ENCODE data around the gene DRC7. TPM values are rescaled to one million over a fixed set of nuclear protein-coding genes. Genes with fewer than 3 reads are reported as not detected.
A peak's percentile ranks its signal among the peaks of the same experiment; 100 is the strongest.

The DRC7 gene
- total and polyA plus RNA-seq, 9 of the 15 experiments (the other 6 are each of a cell fraction or from before 2014, with no cell fraction given) = 0.04 to 0.33 (median 0.12) TPM; not detected in 3

DNA sequence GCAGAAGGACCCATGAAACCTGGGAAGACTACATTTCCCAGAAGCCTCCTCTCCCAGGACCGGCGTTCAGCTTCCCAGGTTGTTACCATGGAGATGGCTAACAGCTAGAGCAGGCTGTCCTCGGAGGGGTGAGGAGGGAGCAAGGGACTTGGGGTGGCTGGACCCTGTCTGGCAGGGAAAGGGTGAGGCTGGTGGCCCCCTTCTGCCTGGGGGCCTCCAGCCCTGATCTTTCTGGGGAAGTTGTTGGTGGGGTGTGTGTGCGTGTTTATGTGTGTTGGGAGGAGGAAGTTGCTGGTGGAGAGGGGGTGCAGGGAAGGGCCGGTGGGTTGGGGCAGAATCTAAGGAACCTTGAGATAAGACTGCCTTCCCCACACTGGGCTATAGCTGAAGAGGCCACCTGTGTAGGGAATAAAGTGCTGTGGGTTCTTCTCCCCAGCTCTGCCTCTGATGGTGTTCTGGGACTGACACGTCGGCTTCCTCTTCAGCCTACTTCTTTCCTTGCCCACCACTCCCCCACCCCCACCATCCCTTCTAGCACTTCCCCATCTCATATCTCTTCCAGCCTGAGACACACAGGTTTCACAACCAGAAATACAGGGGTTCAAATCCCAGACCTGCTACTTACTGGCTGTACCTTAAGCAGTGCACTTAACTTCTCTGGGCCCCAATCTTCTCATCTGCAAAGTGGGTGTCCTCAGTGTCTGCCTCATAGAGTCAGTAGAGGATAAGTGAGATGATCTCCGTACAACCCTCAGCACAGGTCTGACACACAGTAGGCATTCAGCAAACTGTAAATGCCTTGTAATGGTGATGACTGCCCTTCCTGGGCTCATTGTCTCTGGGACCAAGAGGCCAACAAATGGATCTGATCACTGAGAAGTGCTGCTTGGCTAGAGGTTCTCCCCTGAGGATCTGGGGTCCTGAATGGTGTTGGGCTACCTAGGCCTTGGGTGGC lies at the start of gene DRC7 (continued):
- TF ChIP-seq, protein P1, sequence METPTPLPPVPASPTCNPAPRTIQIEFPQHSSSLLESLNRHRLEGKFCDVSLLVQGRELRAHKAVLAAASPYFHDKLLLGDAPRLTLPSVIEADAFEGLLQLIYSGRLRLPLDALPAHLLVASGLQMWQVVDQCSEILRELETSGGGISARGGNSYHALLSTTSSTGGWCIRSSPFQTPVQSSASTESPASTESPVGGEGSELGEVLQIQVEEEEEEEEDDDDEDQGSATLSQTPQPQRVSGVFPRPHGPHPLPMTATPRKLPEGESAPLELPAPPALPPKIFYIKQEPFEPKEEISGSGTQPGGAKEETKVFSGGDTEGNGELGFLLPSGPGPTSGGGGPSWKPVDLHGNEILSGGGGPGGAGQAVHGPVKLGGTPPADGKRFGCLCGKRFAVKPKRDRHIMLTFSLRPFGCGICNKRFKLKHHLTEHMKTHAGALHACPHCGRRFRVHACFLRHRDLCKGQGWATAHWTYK (CRISPR knock-in tag; IDR thresholded peaks at IDR 0.05) = no peak
- TF ChIP-seq MAFG (tag; conservative IDR thresholded peaks at IDR 0.05) (no peak), COPS2 (conservative IDR thresholded peaks at IDR 0.05) (no peak), ARHGAP35 (IDR thresholded peaks at IDR 0.05; ENCODE audit: partially characterized antibody) (no peak), ERF (CRISPR knock-in tag; IDR thresholded peaks at IDR 0.05) (no peak), BRD4 (IDR thresholded peaks at IDR 0.05) (no peak), MAZ (CRISPR knock-in tag; conservative IDR thresholded peaks at IDR 0.05 in 1 of 2, IDR thresholded peaks at IDR 0.05 in 1 of 2) (peak; percentile 51 to 71), ADNP (tag; IDR thresholded peaks at IDR 0.05) (no peak), MTA1 (IDR thresholded peaks at IDR 0.05; ENCODE audit: borderline replicate concordance) (peak; percentile 52; the same call in 1 of the 2 replicates), MIER1 (IDR thresholded peaks at IDR 0.05; ENCODE audit: low read depth) (no peak), ZBTB8A (IDR thresholded peaks at IDR 0.05; ENCODE audit: partially characterized antibody) (no peak), EP400 (IDR thresholded peaks at IDR 0.05) (no peak), SMAD3 (CRISPR knock-in tag; conservative IDR thresholded peaks at IDR 0.05) (no peak)
- TF ChIP-seq, protein P2, sequence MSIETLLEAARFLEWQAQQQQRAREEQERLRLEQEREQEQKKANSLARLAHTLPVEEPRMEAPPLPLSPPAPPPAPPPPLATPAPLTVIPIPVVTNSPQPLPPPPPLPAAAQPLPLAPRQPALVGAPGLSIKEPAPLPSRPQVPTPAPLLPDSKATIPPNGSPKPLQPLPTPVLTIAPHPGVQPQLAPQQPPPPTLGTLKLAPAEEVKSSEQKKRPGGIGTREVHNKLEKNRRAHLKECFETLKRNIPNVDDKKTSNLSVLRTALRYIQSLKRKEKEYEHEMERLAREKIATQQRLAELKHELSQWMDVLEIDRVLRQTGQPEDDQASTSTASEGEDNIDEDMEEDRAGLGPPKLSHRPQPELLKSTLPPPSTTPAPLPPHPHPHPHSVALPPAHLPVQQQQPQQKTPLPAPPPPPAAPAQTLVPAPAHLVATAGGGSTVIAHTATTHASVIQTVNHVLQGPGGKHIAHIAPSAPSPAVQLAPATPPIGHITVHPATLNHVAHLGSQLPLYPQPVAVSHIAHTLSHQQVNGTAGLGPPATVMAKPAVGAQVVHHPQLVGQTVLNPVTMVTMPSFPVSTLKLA (conservative IDR thresholded peaks at IDR 0.05) = peak in 1 of 2 experiments; percentile 61; a peak in 2 of 4 replicates
- TF ChIP-seq, protein P3, sequence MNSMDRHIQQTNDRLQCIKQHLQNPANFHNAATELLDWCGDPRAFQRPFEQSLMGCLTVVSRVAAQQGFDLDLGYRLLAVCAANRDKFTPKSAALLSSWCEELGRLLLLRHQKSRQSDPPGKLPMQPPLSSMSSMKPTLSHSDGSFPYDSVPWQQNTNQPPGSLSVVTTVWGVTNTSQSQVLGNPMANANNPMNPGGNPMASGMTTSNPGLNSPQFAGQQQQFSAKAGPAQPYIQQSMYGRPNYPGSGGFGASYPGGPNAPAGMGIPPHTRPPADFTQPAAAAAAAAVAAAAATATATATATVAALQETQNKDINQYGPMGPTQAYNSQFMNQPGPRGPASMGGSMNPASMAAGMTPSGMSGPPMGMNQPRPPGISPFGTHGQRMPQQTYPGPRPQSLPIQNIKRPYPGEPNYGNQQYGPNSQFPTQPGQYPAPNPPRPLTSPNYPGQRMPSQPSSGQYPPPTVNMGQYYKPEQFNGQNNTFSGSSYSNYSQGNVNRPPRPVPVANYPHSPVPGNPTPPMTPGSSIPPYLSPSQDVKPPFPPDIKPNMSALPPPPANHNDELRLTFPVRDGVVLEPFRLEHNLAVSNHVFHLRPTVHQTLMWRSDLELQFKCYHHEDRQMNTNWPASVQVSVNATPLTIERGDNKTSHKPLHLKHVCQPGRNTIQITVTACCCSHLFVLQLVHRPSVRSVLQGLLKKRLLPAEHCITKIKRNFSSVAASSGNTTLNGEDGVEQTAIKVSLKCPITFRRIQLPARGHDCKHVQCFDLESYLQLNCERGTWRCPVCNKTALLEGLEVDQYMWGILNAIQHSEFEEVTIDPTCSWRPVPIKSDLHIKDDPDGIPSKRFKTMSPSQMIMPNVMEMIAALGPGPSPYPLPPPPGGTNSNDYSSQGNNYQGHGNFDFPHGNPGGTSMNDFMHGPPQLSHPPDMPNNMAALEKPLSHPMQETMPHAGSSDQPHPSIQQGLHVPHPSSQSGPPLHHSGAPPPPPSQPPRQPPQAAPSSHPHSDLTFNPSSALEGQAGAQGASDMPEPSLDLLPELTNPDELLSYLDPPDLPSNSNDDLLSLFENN (IDR thresholded peaks at IDR 0.05; ENCODE audit: low read depth in 2 of 2, low read length in 2 of 2) = no peak
- TF ChIP-seq, protein P4, sequence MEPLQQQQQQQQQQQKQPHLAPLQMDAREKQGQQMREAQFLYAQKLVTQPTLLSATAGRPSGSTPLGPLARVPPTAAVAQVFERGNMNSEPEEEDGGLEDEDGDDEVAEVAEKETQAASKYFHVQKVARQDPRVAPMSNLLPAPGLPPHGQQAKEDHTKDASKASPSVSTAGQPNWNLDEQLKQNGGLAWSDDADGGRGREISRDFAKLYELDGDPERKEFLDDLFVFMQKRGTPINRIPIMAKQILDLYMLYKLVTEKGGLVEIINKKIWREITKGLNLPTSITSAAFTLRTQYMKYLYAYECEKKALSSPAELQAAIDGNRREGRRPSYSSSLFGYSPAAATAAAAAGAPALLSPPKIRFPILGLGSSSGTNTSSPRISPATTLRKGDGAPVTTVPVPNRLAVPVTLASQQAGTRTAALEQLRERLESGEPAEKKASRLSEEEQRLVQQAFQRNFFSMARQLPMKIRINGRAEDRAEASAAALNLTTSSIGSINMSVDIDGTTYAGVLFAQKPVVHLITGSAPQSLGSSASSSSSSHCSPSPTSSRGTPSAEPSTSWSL (CRISPR knock-in tag; IDR thresholded peaks at IDR 0.05; ENCODE audit: borderline replicate concordance) = no peak
- TF ChIP-seq, protein P5, sequence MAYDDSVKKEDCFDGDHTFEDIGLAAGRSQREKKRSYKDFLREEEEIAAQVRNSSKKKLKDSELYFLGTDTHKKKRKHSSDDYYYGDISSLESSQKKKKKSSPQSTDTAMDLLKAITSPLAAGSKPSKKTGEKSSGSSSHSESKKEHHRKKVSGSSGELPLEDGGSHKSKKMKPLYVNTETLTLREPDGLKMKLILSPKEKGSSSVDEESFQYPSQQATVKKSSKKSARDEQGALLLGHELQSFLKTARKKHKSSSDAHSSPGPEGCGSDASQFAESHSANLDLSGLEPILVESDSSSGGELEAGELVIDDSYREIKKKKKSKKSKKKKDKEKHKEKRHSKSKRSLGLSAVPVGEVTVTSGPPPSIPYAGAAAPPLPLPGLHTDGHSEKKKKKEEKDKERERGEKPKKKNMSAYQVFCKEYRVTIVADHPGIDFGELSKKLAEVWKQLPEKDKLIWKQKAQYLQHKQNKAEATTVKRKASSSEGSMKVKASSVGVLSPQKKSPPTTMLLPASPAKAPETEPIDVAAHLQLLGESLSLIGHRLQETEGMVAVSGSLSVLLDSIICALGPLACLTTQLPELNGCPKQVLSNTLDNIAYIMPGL (CRISPR knock-in tag; IDR thresholded peaks at IDR 0.05) = no peak
